ENCODE measurements around the gene NGB.
"Not testable (repeated sequence)": the region's sequence is repeated elsewhere in the genome, so short reads cannot be mapped to it uniquely, and the experiment has no call there.

The NGB gene, protein sequence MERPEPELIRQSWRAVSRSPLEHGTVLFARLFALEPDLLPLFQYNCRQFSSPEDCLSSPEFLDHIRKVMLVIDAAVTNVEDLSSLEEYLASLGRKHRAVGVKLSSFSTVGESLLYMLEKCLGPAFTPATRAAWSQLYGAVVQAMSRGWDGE

DNA sequence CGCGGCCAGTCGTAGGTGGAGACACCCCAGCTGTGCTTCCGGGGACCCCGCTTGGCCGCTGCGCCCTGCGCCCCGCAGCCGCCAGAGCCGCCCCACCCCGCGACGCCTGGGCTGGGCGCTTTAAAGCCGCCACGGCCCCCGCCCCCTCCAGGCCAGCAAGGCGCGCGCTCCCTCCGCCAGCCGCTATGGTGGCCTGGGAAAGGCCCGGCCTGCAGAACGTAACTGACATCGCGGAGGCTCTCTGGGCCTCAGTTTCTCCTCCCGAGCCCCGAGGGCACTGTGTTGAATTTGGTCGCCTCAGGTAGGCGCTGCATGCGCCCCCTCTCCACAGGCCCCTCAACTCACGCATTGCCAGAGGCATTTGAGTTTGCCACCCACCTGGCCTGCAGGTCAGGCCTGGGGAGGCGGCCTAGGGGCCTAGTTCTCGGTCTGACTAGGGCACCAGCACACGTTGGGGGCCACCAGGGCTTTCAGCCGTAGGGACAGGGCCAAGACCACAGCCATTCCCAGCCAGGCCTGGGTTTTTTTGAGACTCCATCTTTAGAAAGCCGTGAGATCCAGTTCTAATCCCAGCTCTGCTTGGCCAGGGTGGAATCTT lies at the start of gene NGB:
Gene NGB (minus strand): TSS at position 94 of the 598 bp plus-strand sequence. CDS start 269 bp downstream, outside the sequence.
- no peak for TF ChIP-seq ZFX (IDR thresholded peaks at IDR 0.05)
- TF ChIP-seq, protein P1, sequence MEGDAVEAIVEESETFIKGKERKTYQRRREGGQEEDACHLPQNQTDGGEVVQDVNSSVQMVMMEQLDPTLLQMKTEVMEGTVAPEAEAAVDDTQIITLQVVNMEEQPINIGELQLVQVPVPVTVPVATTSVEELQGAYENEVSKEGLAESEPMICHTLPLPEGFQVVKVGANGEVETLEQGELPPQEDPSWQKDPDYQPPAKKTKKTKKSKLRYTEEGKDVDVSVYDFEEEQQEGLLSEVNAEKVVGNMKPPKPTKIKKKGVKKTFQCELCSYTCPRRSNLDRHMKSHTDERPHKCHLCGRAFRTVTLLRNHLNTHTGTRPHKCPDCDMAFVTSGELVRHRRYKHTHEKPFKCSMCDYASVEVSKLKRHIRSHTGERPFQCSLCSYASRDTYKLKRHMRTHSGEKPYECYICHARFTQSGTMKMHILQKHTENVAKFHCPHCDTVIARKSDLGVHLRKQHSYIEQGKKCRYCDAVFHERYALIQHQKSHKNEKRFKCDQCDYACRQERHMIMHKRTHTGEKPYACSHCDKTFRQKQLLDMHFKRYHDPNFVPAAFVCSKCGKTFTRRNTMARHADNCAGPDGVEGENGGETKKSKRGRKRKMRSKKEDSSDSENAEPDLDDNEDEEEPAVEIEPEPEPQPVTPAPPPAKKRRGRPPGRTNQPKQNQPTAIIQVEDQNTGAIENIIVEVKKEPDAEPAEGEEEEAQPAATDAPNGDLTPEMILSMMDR (conservative IDR thresholded peaks at IDR 0.05): no peak
- H3K27ac ChIP-seq: no peak within 1 kb of the TSS

DNA sequence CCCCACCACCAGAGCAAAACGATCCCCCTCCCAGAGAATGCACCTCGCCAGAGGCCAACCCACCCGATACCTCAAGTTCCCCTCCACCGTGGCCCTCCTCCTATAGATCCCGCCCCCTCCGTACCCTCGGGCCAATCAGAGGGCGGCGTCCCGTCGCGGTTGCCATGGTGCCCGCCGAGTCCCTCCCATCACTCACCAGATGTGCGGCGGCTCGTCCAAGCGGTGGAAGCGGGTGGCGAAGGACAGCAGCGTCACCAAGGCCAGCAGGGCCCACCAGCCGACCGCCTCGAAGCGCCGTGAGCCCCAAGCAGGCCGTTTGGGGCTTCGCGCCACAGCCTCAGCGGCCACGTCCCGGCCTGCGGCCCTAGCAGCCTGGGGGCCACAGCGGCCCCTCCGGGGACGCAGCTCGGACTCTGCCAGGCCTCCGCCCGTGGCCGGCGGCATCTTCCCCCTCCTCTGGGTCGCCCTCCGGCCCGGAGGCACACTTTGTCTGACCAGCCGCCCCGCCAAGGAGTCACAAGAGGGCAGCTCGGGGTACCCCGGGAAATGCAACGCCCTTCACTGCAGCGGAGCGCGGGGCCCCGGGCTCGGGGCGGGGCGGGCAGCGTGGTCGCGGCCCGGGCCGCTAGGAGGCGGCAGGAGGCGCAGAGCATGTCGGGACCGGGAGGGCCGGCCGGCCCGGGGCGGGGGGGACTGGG lies 49.4 kb upstream of the NGB start, which contains the start of gene POMT2:
Gene POMT2 (minus strand): TSS at position 646 of the 698 bp plus-strand sequence. CDS start 202 bp downstream, at position 444.
- TF ChIP-seq, protein P1 (conservative IDR thresholded peaks at IDR 0.05): no peak; the same call in 1 of the 2 replicates
- TF ChIP-seq ZFX (IDR thresholded peaks at IDR 0.05): peak; percentile 96
- H3K27ac ChIP-seq: peak within 1 kb of the TSS; percentile 86

DNA sequence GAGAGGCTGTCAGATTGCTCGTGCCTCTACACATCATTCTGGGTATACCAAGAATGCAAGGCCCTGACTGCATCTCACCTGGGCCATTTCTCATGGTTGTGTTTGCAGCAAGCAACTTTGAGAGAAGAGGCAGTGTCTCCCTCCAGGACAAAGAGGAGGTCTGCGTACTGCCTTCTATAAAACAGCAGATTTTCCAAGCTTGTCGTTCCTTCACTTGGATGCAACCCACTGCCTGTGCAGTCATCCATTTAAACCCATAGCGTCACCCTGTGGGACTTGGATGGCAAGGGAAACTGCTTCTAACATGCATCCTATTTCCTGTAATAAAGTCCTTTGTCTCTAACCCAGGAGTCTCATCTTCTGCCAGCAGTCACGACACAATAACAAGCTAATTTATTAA lies 48.4 kb upstream of the NGB start:
- TF ChIP-seq, protein P1 (conservative IDR thresholded peaks at IDR 0.05): no peak
- TF ChIP-seq ZFX (IDR thresholded peaks at IDR 0.05): no peak
- H3K27ac ChIP-seq: no peak overlapping the region

DNA sequence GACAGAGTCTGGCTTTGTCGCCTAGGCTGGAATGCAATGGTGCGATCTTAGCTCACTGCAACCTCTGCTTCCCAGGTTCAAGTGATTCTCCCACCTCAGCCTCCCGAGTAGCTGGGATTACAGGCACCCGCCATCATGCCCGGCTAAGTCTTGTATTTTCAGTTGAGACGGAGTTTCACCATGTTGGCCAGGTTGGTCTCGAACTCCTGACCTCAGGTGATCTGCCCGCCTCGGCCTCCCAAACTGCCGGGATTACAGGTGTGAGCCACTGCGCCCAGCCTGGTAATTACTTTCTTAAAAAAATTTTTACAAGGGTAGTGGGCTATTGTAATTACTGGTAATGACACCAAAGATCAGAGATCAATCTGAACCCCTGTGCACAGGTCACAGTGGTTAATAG lies 47.8 kb upstream of the NGB start:
- H3K27ac ChIP-seq: not testable (repeated sequence)

DNA sequence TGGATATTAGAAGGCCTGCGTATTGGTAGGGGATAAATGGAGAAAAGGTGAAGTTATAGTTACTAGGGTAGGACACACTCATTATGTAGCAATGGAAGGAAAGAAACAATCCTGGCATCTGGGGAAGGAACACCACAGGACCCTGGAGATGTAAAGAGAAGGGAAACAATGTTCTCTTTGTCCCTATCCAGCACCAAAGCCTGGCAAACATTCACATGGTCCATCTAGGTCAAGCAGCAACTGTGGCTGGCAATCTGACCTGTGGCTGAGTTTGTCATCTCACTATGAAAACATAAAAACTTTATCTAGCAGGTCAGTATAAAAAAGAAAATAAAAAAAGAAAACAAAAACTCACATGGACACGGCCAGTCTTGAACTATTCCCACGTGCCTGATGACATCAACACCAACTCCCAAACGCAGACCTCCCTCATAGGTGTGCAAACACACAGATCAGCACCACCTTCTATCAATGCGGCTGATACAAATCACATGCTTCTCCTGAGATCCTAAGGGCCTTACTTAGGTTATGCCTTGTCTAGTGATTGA lies 47.1 kb upstream of the NGB start:
- no peak overlapping the region for H3K27ac ChIP-seq
- no peak for TF ChIP-seq ZFX (IDR thresholded peaks at IDR 0.05)
- TF ChIP-seq, protein P1 (conservative IDR thresholded peaks at IDR 0.05): no peak

DNA sequence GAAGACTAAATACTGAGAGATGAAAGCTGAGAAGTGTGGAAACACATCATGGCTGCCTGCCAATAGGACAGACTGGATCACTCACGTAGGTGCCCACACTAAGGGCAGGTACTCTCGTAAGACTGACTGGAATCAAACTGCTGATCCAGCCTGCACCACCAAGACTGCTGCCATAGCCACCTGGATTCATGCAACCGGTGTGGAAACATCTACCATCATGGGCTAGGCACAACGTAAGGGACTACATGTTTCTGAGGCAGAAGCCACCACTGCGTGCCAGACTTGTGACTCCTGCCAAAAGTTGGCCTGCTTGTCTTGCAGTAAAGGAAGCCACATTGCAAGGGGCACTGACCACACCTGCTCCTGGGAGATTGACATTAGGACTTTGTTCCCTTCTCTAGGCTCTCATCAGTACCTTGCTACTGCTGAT lies 45.9 kb upstream of the NGB start:
- TF ChIP-seq ZFX (IDR thresholded peaks at IDR 0.05): no peak
- TF ChIP-seq, protein P1 (conservative IDR thresholded peaks at IDR 0.05): no peak
- peak overlapping the region; percentile 10; the same call in 1 of the 2 replicates for H3K27ac ChIP-seq

DNA sequence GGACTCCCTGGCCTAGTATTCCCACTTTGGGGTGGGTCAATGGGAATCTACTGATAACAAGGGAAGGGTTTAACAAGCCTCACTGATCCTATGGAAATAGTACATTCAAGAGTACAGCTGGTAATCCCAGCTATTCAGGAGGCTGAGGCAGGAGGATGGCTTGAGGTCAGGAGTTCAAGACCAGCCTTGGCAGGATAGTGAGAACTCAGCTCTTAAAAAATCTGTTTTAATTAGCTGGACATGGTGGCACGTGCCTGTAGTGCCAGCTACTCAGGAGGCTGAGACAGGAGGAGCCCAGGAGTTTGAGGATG lies 45.1 kb upstream of the NGB start:
- no peak for TF ChIP-seq ZFX (IDR thresholded peaks at IDR 0.05)
- TF ChIP-seq, protein P1 (conservative IDR thresholded peaks at IDR 0.05): peak; percentile 65

More for the DNA sequence above, 45.1 kb upstream of the NGB start:
- no peak overlapping the region for H3K27ac ChIP-seq
